Erythroblast (primary cell): Measurements from ENCODE around the gene TNN.

Source experiments
- DNase-seq, 2 experiments: peaks; one replicate each; lab custom pipeline; 2025; lab: John Stamatoyannopoulos, UW
- GATA1 ChIP-seq: IDR thresholded peaks from 2 replicates; pipeline ENCODE4 v1.6.1; 2011; ENCODE audit warnings: low read depth, mild to moderate bottlenecking, control low read depth, low read length, moderate library complexity
- POLR2A ChIP-seq: IDR thresholded peaks from 2 replicates; pipeline ENCODE4 v1.6.1; 2011; ENCODE audit warnings: mild to moderate bottlenecking, low read length

The TNN gene

DNA sequence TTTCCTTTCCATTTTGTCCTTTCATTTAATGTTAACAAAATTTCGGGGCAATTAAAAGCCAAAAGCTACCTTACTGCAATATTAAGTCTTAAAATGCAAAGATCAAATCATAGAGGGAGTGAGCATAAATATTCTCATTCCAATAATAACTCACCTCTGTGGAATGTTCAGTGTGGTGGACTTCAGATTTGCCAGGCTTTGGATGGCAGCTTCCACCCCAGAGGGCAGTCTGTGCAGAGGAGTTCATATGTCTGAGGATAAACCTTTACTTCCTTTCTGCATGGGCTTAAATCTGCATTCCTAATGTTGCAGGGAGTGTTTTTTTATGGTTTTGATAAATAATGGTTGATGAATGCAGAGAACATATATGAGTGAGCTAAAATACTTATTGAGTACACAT, 108.6 kb downstream of the TNN start:
- DNase-seq, result peak in 1 of 2 experiments; percentile 7
- TF ChIP-seq GATA1, result no peak
- TF ChIP-seq POLR2A, result no peak

DNA sequence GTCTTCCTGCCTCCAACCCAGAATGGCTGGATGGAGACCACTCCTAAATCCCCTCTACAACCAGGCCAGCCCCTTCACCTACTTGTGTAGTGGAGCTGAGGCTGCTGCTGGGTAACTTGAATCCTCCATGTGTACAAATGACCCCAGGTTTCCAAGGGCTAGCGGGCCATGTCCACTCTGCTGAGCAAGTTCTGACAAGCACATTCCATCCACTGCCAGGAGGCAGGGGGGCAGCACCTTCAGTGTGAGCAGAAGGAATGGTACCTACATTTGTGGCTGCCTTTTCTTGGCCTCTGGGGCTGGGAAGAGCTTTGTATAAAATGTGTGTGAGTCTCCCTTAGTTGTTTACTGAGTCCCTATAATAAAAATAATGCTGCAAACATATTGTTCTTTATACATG, 110.4 kb downstream of the TNN start:
- TF ChIP-seq GATA1 (no peak), POLR2A (no peak)

DNA sequence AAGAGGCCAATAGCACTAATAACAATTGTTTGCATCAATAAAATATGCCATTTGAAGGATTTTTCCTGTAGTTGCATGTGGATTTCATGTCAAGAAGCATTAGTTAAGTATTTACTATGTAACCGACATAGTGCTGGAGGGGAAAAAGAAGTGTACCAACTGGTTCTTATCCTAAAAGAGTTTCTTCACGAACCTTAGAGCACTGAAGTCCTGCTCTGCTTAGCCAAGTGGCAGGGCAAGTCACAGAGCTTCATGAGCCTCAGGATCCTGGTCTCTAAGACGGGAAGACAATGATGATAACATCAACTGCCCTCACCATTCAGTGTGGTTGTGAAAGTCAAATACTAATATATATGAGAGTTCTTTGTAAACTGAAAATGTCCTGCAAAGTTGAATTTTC, 110.8 kb downstream of the TNN start:
- DNase-seq, result peak; percentile 31 to 37
- TF ChIP-seq POLR2A (no peak), GATA1 (no peak)

More for the DNA sequence above, 110.4 kb downstream of the TNN start:
- peak in 1 of 2 experiments; percentile 16 for DNase-seq

DNA sequence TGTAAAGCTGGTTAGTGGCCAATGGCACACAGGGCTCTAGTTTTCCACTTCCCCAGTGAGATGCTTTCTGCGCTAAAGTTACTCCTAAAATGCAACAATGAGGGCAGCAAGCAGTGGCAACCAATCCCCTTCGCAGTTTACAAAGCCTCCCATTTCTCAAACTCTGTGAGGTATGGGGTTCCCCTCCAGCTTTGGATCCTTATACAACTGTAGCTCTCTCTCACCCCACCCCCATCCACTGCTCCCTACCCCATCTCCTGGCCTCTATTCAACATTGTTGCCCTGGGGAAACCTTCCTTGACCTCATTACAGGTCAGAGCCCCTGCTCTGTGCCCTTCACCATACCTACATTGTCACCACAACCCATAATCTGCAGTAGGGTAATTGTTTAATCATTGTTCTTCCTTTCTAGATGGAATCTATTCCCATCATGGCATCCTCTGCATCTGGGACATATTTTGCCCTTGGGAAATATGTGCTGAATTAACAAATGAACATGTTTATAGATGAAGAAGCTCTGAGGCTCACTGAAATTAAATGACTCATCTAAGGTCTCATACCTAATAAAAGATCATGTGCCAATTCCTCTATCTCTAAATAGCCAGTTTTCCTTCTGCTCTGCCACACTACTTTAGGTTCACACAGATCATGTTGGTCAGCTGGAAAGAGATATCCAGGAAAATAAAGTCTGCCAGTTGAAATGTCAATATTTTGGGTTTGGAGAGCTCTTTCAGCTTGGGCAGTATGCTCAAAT, 112.4 kb downstream of the TNN start:
- peak; percentile 7 to 10 for DNase-seq
- TF ChIP-seq POLR2A (no peak), GATA1 (no peak)

DNA sequence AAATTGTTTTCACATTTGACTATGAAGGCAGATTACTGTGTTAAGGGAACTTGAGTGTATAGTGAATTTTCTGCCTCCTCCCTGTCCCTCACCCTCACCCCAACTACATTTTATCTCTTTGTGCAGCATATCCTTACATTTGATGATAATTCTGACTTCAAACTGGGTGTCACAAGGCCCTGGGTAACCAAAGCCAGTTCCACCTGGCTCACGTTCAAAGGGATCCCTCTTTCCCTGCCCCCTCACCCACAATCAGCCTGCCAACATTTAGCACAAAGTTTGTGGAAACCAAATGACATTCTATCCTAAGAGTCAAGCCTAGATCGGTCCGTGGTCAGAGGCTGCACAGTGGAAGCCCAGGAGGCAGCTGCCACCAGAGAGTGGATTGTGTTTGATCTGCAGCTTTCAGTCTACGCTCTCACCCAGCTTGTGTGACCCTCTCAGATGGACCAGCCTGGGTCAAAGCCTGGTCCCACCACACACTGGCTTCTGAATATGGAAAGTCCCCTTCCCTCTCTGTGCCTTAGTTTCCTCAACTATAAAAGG, 114.6 kb downstream of the TNN start:
- peak; percentile 68 to 87 for DNase-seq
- TF ChIP-seq POLR2A, result no peak
- no peak for TF ChIP-seq GATA1

DNA sequence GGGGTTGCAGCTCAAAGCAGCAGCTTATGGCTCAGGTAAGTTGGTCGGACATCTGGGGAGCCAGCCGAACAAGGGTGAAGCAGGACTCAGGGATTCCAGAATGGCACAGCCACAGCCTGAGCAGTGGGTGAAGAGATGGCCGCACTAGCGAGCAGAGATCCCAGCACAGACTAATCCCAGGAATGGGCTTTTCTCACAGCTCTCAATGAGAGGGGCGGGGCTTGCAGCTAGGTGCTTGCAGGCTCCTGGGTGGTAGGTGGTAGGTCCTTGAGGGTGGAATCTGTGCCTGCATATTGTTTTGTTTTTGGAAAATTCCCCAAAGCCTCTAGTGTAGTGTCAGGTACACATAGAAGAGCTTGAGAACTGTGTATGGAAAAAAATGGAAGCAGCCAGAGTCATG, 116.0 kb downstream of the TNN start:
- TF ChIP-seq POLR2A (no peak), GATA1 (no peak)
- no peak for DNase-seq

DNA sequence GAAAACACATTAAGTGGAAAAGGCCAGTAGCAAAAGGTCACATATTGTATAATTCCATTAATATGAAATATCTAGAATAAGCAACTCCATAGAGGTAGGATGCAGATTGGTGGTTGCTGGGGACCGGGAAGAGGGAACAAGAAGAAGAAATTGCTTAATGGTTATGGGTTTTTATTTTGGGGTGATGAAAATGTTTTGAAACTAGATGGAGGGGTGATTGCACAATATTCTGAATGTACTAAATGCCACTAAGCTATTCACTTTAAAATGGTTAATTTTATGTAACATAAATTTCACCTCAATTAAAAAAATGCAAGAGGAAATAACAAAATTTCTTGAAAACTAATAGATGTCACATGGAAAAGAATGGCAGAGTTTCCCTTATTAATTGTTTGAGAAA, 118.3 kb downstream of the TNN start:
- peak in 1 of 2 experiments; percentile 18 for DNase-seq
- TF ChIP-seq POLR2A (no peak), GATA1 (no peak)

DNA sequence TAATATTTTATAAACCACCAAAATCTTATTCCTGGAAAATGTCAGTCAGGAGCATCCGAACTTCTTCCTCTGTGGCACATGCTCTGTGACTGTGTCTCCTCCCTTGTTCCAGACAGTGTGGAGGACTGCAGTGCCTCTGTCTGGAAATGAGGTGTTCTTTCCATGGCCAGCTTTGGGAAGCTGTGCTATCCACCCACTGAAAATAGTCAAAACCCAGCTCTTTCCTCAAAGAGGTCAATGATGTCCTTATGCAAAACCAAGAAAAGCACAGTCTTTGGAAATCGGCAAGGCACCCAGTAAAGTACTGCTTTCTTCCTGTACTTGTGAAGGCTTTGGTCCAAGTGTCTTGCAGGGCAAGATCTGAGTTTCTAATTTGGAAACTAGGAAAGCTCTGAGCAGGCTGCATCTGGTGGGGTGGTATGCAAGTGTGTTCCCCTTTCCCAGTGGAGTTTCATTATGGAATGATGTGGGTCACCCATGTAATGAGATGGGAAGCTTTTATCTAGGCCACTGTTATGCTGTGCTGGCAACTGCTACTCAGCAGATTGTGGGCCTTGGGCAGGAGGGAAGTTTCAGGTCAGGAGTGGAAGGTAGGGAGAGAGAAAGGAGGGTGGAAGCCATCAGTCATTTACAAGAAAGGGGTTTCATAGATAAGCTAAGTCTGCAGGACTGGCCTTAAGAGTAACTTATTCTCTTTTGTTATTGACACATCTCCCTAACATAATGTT, 119.0 kb downstream of the TNN start:
- no peak for TF ChIP-seq GATA1
- no peak for TF ChIP-seq POLR2A
- DNase-seq, result peak; percentile 7 to 10

DNA sequence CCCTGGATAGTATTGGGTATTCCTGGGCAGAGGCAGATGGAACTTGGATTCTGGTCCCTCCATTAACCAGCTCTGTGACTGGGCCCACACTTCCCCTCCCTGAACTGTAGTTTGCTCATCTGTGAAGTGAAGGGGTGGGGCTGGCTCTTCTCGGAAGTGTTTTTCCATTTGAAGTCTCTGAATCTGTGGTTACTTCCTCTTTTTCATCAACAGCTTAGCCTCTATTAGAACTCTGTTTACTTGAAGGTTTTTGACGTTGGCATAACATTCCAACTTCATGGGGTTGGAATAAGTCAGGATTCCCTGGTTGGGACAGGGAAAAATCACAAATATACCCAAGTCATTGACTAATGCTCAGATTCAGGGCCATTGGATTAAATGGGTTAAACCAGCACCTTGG, 121.3 kb downstream of the TNN start:
- TF ChIP-seq POLR2A (no peak), GATA1 (no peak)
- DNase-seq, result peak; percentile 56 to 70

DNA sequence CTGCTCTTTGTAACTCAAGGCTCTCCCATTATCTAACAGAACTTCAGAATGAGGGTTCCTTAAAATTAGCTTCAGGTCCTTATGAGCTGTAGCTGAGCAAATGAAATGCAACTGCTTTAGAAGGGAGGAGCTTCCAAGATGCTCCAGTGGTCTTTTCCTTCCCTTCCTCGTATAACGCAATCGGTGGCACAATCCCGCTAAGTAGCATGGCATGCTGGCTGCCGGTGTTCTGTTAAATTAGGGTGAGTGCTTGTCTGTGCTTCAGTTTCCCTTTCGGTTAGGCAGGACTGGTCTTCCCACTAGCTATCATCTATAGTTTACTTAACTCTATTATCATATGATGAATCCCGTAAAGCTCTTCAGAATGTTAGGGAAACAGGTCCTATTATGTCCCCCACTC, 124.0 kb downstream of the TNN start:
- peak; percentile 44 to 59 for DNase-seq
- TF ChIP-seq GATA1 (no peak), POLR2A (no peak)

DNA sequence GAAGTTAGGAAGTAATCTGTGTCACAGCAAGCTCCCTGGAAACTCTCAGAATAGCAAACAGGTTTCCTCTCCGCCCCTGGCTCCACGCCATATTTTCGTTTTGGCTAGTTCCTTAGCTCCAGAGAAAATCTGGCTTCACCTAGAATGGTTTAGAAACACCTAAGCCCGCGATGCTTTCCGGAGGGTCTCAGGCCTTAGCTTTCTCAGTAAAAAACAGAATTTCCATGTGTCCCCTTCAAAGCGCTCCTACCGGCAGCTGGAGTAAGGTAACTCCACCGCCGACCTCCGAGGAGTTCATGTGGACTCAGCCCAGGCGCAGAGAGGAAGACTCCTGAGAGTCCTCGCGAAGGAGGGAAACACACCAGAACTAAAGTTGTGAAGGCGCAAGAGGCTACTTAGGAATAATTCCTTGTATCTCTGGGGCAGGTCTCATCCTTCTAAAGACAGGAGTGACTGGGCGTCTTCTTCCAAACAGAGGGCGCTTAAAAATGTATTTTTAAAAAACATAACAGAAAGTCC, 124.5 kb downstream of the TNN start:
- TF ChIP-seq POLR2A (no peak), GATA1 (no peak)
- peak; percentile 57 to 62 for DNase-seq

DNA sequence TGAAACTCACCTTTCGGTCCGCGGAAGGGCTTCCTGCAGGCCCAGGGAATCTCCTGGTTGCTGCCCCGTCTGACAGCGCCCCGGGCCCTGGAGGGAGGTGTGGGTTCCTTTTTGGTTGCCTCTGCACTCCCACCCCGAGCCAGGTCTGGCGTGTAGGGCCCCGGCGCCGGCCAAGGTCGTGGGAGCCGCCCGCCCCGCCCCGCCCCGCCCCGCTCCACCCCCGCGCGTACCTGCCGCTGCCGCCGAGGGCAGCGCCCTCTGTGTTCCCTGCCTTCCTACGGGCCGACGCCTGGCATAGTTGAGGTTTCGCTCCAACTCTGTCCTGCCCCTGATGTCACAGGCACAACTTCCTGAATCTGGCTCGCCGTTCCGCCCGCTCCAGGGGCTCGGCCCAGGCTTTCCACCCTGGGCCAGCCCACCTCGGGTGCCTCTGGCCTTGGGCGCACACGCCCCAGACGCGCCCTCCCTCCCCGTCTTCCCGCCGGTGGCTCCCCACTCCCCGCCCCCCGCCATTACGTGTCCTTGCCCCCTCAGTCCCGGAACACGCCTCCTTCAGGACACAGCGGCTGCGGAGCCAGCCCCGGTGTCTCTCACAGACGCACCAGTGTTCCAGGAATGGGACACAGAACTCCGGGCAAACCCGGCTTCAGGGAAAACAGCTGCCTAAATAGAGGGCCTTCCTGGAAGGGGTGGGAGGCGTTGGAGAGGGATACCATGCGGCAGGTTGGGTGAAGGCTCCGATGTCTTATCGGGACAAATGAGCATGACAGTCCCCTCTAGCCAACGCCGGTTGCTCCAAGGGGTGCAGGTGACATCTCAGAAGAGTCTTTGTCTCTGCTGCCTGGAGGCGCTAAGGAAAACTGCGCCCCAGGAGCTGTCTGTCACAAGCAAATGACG, 125.2 kb downstream of the TNN start, which contains the start of gene KIAA0040:
Gene KIAA0040, minus strand, starts transcription at position 147 of the 897 bp plus-strand sequence. CDS start 31,763 bp downstream, outside the sequence.
- TF ChIP-seq POLR2A (no peak), GATA1 (no peak)
- DNase-seq, result peak; percentile 64 to 65

DNA sequence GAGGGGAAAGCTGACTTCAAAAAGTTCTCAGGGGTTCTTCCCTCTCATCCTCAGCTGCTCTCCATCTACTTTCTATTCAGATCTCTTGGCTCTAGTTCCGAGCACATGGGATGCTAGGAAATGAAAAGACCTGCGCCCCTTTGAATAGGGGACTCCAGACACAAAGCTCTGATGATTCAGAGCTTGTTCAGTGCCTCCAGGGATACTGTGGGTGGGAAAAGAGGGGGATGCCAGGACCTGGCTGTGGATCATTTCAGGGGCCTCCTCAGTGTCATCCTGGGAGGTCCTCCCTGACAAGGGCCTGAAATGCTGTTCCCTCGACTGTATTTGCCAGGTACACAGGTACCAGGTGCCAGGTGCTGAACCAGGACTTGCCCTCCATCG, 125.9 kb downstream of the TNN start:
- TF ChIP-seq GATA1 (no peak), POLR2A (no peak)
- no peak for DNase-seq

DNA sequence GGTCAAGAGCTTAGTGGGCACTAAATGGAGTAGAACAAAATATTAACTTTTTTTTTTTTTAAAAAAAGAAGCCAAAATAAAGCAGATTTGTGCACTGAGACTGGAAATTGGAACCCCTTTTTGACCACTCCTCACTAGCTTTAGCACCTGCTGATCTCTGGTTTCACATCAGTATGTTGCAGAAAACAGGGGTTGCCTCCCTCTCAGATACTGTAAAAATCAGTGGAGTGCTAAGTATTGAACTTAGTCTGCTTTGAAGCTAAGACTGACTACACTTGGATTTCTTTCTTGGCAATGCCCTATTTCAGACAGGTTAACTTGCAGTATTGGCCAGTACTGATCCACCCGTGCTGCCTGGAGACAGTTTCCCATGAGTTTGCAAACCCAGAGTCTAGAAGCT, 127.6 kb downstream of the TNN start:
- DNase-seq, result no peak
- TF ChIP-seq POLR2A (no peak), GATA1 (no peak)
